Stimulated activated CD4-positive, alpha-beta T cell treated with anti-CD3 and anti-CD28 coated beads, TNF-alpha, amount 100 ng/mL, for 1 hour (primary cell): Measurements from ENCODE around the gene KRT76.

Experiments
- DNase-seq, 3 donors: peaks; one replicate each; pipeline ENCODE4 v3.0.0-alpha.2; 2020; ENCODE audit warnings: low read depth in 3 of 3, low spot score in 1 of 3

Gene KRT76

GRCh38 chr12:52813203-52813819 lies 36.2 kb upstream of the KRT76 start:
- DNase-seq, result no peak

- DNase-seq, result no peak
These were observed 35.6 kb upstream of the KRT76 start for GRCh38 chr12:52812749-52813148.

GRCh38 chr12:52812073-52812400 lies 34.9 kb upstream of the KRT76 start:
- DNase-seq, result no peak

GRCh38 chr12:52811191-52812072 lies 34.3 kb upstream of the KRT76 start:
- no peak for DNase-seq

- DNase-seq, result no peak
These were observed 33.4 kb upstream of the KRT76 start for GRCh38 chr12:52810554-52810953.

GRCh38 chr12:52809166-52809565 lies 32.0 kb upstream of the KRT76 start:
- no peak for DNase-seq

- DNase-seq, result no peak
These were observed 31.5 kb upstream of the KRT76 start for GRCh38 chr12:52808573-52809160.

- DNase-seq, result no peak
These were observed 30.7 kb upstream of the KRT76 start for GRCh38 chr12:52807544-52808470.

- no peak for DNase-seq
These were observed 29.8 kb upstream of the KRT76 start for GRCh38 chr12:52806821-52807543.

GRCh38 chr12:52806169-52806811 lies 29.1 kb upstream of the KRT76 start:
- DNase-seq, result no peak

GRCh38 chr12:52805739-52806138 lies 28.6 kb upstream of the KRT76 start:
- no peak for DNase-seq

GRCh38 chr12:52805000-52805399 lies 27.9 kb upstream of the KRT76 start:
- DNase-seq, result no peak

GRCh38 chr12:52802442-52802841 lies 25.3 kb upstream of the KRT76 start:
- DNase-seq, result no peak

GRCh38 chr12:52801773-52802172 lies 24.6 kb upstream of the KRT76 start:
- DNase-seq, result no peak

- DNase-seq, result no peak
These were observed 23.2 kb upstream of the KRT76 start for GRCh38 chr12:52800259-52800917.

- DNase-seq, result no peak
These were observed 22.5 kb upstream of the KRT76 start for GRCh38 chr12:52799505-52800211.

GRCh38 chr12:52798671-52799504 lies 21.7 kb upstream of the KRT76 start:
- no peak for DNase-seq

- no peak for DNase-seq
These were observed 21.0 kb upstream of the KRT76 start for GRCh38 chr12:52798003-52798670.
